KMS-11 (cell line): Measurements from ENCODE around the gene LEFTY1.

Experiments used
- H2AFZ ChIP-seq: fragments of 200-600 bp; sonication (generic); 2 replicates; pipeline ENCODE4 v1.6.1; 2016; ENCODE audit warnings: antibody characterized with exemption, mixed run types, low read depth
- H3K27ac ChIP-seq: fragments of 200-600 bp; sonication (generic); 2 replicates; pipeline ENCODE4 v1.6.1; 2016; ENCODE audit warnings: mild to moderate bottlenecking, mixed run types
- H3K27me3 ChIP-seq: fragments of 200-600 bp; sonication (generic); 2 replicates; pipeline ENCODE4 v1.6.1; 2017; ENCODE audit warnings: mild to moderate bottlenecking, low read depth, mixed run types, moderate library complexity; ENCODE audit not compliant: insufficient read depth
- H3K36me3 ChIP-seq: fragments of 200-600 bp; sonication (generic); 2 replicates; pipeline ENCODE4 v1.6.1; 2017; ENCODE audit warnings: mild to moderate bottlenecking, mixed run types; ENCODE audit not compliant: insufficient read depth
- H3K4me1 ChIP-seq: fragments of 200-600 bp; sonication (generic); 2 replicates; pipeline ENCODE4 v1.6.1; 2016; ENCODE audit warnings: mild to moderate bottlenecking, low read depth, mixed run types; ENCODE audit not compliant: poor library complexity, severe bottlenecking
- H3K4me2 ChIP-seq: fragments of 200-600 bp; sonication (generic); 2 replicates; pipeline ENCODE4 v1.7.0; 2016; ENCODE audit warnings: mild to moderate bottlenecking, mixed run types
- H3K4me3 ChIP-seq: fragments of 200-600 bp; sonication (generic); IDR thresholded peaks from 2 replicates; pipeline ENCODE4 v1.6.1; 2017; ENCODE audit warnings: low read depth, low read length, mixed read lengths; ENCODE audit not compliant: insufficient read depth
- H3K79me2 ChIP-seq: fragments of 200-600 bp; sonication (generic); 2 replicates; pipeline ENCODE4 v1.6.1; 2016; ENCODE audit warnings: low read depth, mixed run types; ENCODE audit not compliant: insufficient read depth
- H3K9ac ChIP-seq: fragments of 200-600 bp; sonication (generic); 2 replicates; pipeline ENCODE4 v1.6.1; 2016; ENCODE audit warnings: mild to moderate bottlenecking, mixed run types
- H4K20me1 ChIP-seq: fragments of 200-600 bp; sonication (generic); 2 replicates; pipeline ENCODE4 v1.6.1; 2016; ENCODE audit warnings: mild to moderate bottlenecking, mixed run types; ENCODE audit not compliant: insufficient read depth
- CTCF ChIP-seq: fragments of 200-600 bp; sonication (generic); conservative IDR thresholded peaks from 2 replicates; pipeline ENCODE4 v1.6.1; 2017; ENCODE audit warnings: low read depth, mild to moderate bottlenecking, antibody characterized with exemption, low read length, moderate library complexity, mixed read lengths

Gene LEFTY1

GRCh38 chr1:225845097-225845496 is 43.8 kb downstream of the LEFTY1 start:
- Histone ChIP-seq H3K36me3 (no peaks in the 10 kb centered on the region; the same call in 1 of the 2 replicates), H3K79me2 (no peaks in the 10 kb centered on the region)

GRCh38 chr1:225844236-225845061 is 44.5 kb downstream of the LEFTY1 start:
- H3K36me3 ChIP-seq: no peaks in the 10 kb centered on the region; the same call in 1 of the 2 replicates
- no peaks in the 10 kb centered on the region for H3K27me3 ChIP-seq
- H3K4me2 ChIP-seq: no peak overlapping the region
- no peak for TF ChIP-seq CTCF
- no peaks in the 10 kb centered on the region for H4K20me1 ChIP-seq
- H3K4me3 ChIP-seq: no peak overlapping the region
- no peak overlapping the region for H2AFZ ChIP-seq
- no peaks in the 10 kb centered on the region for H3K79me2 ChIP-seq
- H3K9ac ChIP-seq: no peak overlapping the region
- H3K4me1 ChIP-seq: peaks cover 16% of the 10 kb centered on the region
- no peak overlapping the region for H3K27ac ChIP-seq

More at GRCh38 chr1:225845097-225845496, 43.8 kb downstream of the LEFTY1 start:
- Histone ChIP-seq H3K27me3 (no peaks in the 10 kb centered on the region), H3K4me1 (peaks cover 16% of the 10 kb centered on the region), H2AFZ (no peak overlapping the region), H4K20me1 (no peaks in the 10 kb centered on the region), H3K4me3 (no peak overlapping the region), H3K4me2 (no peak overlapping the region), H3K27ac (no peak overlapping the region), H3K9ac (no peak overlapping the region)
- no peak for TF ChIP-seq CTCF

GRCh38 chr1:225843426-225843795 is 45.5 kb downstream of the LEFTY1 start:
- H3K4me1 ChIP-seq: peaks cover 10% of the 10 kb centered on the region

GRCh38 chr1:225842788-225843425 is 46.0 kb downstream of the LEFTY1 start:
- no peaks in the 10 kb centered on the region for H3K79me2 ChIP-seq
- no peak overlapping the region for H3K27ac ChIP-seq
- H3K4me2 ChIP-seq: no peak overlapping the region
- H3K4me3 ChIP-seq: no peak overlapping the region
- H4K20me1 ChIP-seq: no peaks in the 10 kb centered on the region
- H2AFZ ChIP-seq: no peak overlapping the region
- H3K36me3 ChIP-seq: no peaks in the 10 kb centered on the region; the same call in 1 of the 2 replicates
- no peaks in the 10 kb centered on the region for H3K27me3 ChIP-seq
- no peak for TF ChIP-seq CTCF
- no peak overlapping the region for H3K9ac ChIP-seq
- H3K4me1 ChIP-seq: peaks cover 5% of the 10 kb centered on the region

More at GRCh38 chr1:225843426-225843795, 45.5 kb downstream of the LEFTY1 start:
- TF ChIP-seq CTCF: no peak
- Histone ChIP-seq H3K4me3 (no peak overlapping the region), H3K27ac (no peak overlapping the region), H3K79me2 (no peaks in the 10 kb centered on the region), H2AFZ (no peak overlapping the region), H3K9ac (no peak overlapping the region), H3K36me3 (no peaks in the 10 kb centered on the region; the same call in 1 of the 2 replicates), H4K20me1 (no peaks in the 10 kb centered on the region), H3K4me2 (no peak overlapping the region), H3K27me3 (no peaks in the 10 kb centered on the region)
